Fibroblast of mammary gland (primary cell): ENCODE results near the gene DSCAML1.

Experiments used
- DNase-seq: peaks from one replicate; pipeline ENCODE4 v3.0.0-alpha.2; 2010; ENCODE audit warnings: low read depth
- H3K4me3 ChIP-seq: 2 replicates; pipeline ENCODE4 v1.5.1; 2011; ENCODE audit warnings: low read depth, mild to moderate bottlenecking, low read length, moderate library complexity; ENCODE audit not compliant: control insufficient read depth
- TF ChIP-seq, protein P1 (sequence below): conservative IDR thresholded peaks from 2 replicates; pipeline ENCODE4 v1.5.1; 2011; ENCODE audit warnings: low read depth, low read length, inconsistent platforms; ENCODE audit not compliant: control insufficient read depth, insufficient read depth

The DSCAML1 gene

DNA sequence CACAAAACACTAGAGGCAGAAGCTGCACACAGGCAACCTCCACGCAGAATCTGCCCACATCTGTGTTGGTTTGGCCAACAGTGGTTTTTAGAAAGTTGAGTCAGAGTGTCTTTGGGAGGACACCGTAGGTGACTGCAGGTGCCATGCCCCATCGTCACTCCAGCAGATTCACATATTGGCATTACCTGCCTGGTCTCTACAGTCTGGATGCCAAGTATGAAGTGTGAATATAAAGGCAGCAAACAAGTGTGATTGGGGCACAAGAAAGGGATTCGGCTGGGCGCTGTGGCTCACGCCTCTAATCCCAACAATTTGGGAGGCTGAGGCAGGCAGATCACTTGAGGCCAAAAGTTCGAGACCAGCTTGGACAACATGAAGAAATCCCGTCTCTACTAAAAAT lies 38.6 kb upstream of the DSCAML1 start:
- DNase-seq: no peak
- TF ChIP-seq, protein P1, sequence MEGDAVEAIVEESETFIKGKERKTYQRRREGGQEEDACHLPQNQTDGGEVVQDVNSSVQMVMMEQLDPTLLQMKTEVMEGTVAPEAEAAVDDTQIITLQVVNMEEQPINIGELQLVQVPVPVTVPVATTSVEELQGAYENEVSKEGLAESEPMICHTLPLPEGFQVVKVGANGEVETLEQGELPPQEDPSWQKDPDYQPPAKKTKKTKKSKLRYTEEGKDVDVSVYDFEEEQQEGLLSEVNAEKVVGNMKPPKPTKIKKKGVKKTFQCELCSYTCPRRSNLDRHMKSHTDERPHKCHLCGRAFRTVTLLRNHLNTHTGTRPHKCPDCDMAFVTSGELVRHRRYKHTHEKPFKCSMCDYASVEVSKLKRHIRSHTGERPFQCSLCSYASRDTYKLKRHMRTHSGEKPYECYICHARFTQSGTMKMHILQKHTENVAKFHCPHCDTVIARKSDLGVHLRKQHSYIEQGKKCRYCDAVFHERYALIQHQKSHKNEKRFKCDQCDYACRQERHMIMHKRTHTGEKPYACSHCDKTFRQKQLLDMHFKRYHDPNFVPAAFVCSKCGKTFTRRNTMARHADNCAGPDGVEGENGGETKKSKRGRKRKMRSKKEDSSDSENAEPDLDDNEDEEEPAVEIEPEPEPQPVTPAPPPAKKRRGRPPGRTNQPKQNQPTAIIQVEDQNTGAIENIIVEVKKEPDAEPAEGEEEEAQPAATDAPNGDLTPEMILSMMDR: no peak
- H3K4me3 ChIP-seq: no peak overlapping the region

DNA sequence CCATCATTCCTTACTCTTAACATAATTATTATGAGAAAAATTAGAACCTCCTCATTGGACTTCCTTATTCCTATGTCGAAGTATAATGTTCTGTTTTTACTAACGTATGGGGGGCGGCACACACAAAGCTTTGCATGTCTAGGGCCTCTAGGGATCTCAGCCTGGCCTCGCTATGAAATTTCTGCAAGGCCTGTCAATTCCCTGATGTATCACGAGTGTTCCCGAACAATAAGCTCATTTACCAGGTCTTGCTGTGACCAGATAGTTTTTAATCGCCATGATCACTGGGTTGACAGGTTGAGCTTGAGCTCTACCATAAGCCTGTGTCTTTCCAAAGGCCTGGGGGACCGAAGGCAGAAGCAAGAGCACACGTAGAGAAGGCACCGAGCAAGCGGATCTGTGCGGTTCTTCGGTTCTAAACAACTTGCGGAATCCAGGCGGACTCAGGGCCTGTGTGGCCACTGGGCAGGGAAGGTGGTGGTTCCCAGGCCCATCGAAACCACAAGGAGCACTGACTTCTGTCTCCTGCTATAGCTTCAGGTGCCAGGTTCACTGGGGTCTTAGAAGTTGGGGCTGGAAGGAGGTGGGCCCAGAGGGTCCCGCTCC lies 37.9 kb upstream of the DSCAML1 start:
- TF ChIP-seq, protein P1: no peak
- DNase-seq: no peak
- H3K4me3 ChIP-seq: no peak overlapping the region

DNA sequence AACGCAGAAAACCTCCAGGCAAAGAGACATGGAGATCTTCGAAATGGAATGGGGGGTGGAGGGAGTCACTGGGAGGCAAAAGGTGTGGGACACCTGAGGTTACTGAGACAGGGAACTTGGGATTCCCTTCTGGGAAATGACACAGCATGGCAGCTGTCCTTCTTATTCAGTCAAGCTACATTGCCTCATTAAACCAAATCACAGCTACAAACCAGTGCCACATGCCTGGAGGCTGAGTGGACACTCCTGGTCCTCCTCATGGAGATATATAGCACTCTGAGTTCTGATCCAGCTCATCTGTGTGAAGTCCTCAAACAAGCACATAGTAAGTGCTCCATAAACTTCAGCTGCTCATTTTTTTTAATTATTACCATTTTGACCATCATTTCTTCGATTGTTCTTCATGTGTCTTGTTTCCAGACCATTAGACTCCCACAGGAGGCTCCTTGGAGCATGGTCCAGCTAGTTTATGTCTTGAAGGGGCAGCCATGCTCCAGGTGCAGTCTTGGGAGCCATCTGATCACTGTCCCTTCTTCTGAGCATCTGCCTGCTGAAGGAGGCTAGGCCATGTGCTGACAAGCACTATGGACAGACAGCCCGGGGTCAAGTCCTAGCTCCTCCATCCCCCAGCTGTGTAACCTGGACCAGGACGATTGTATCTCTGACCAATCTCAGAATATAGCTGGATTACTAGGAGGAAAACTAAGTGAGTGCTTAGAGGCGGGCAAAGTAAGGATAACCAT lies 37.2 kb upstream of the DSCAML1 start:
- TF ChIP-seq, protein P1: no peak
- DNase-seq: no peak
- no peak overlapping the region for H3K4me3 ChIP-seq

DNA sequence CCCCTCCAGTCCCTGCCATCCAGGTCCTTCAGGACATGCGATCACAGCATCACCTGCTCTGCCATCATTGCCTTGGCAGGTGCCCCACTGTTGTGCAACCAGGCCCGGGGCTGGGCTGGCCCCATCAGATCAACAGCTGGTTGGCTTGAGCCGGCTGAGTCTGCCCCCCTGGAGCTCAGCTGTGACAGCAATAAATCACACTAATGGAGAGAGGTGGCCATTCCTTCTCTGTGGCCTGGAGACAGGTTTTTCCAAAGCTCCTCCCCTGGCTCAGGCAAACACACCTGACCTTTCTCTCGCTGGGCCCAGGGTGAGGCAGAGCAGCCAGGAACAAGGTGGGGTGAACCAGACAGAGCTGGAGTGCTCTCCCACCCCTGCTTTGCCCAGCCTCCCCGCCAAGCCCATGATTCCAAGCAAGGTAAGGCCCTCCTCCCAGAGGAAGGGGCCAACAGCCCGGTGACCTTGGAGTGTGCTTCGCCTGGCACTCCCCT lies 36.4 kb upstream of the DSCAML1 start:
- DNase-seq: no peak
- TF ChIP-seq, protein P1: no peak
- H3K4me3 ChIP-seq: no peak overlapping the region

DNA sequence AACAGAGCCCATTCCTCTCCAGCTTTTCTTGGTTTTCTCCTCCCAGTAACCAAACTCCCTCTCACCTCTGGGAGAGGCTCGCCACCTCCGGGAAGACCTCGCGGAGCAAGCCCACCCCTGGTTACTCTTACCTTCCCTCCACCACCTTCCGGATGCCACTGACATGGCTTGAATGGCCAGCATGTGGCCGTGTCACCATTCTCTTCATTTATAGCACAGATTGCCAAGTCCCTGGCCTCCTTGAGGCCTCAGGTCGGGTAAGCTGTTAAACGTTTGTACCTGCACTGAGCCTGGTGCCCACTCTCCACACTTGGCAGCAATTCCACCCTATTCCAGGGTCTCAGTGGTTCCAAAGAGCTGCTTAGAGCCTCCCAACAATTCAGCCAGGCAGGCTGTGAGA lies 35.5 kb upstream of the DSCAML1 start:
- no peak overlapping the region for H3K4me3 ChIP-seq
- DNase-seq: no peak
- TF ChIP-seq, protein P1: no peak

DNA sequence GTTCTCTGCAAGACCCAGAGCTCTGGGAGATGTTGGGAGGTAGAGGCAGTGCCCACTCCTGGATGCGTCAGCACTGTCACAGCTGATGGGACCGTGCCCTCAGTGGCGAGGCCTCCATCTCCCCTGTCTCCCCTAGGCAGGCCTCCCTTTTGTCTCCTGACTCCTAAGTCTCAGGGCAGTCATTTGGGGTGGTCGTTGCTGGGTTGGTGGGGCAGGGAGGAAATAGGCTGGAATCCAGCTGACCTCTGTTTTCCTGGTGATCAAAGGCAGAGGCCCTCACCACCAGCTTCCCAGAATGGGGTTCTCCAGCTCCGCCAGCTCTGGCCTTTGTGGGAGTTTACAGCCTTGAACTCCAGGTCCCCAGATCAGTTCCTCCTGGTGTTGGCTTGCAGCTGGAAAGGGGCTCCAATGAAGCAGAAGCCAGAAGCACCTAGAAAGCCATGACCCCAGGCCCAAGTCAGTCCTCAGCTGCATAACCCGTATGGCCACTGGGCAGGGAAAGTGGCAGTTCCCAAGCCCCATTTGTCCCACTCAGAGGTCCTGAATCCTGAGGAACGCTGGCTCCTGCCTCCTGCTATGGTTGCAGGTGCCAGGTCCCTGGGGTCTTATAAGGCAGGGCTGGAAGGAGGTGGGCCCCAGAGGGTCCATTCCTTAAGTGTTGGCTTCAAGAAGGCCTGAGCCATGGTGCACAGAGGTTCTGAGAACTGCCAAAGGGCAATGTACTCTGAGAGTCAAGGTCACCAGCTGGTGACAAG lies 34.8 kb upstream of the DSCAML1 start:
- H3K4me3 ChIP-seq: no peak overlapping the region
- TF ChIP-seq, protein P1: no peak
- DNase-seq: no peak
